Heart left ventricle (tissue), 16 donors: ENCODE results near the gene CARD10. TPM values are rescaled to one million over a fixed set of nuclear protein-coding genes. Genes with fewer than 3 reads are reported as not detected.
"Not testable (repeated sequence)": the region's sequence is repeated elsewhere in the genome, so short reads cannot be mapped to it uniquely, and the experiment has no call there.

Experiments used
- ATAC-seq, 4 donors: fragments of 200-7000 bp; cut with Tn5 transposase; one replicate each; pipeline ENCODE4 v1.9.1; 2020 to 2022; ENCODE audit warnings: moderate library complexity in 4 of 4, mild to moderate bottlenecking in 3 of 4, moderate number of reproducible peaks in 1 of 4
- DNase-seq, 5 donors: peaks; one replicate each; pipeline ENCODE4 v3.0.0-alpha.2; 2020
- H3K27ac ChIP-seq, 12 donors: fragments of 200-600 bp; sonication (generic) in 4 of 12; one replicate each; pipeline versions ENCODE4 v1.5.0 to v1.8.0; 2016 to 2022; ENCODE audit warnings: mild to moderate bottlenecking in 2 of 12
- H3K27me3 ChIP-seq, 9 donors: fragments of 200-600 bp; sonication (generic) in 2 of 9; one replicate each; pipeline versions ENCODE4 v1.5.1 to v1.8.0; 2016 to 2022; ENCODE audit warnings: mild to moderate bottlenecking in 3 of 9
- H3K36me3 ChIP-seq, 9 donors: fragments of 200-600 bp; sonication (generic) in 2 of 9; one replicate each; pipeline versions ENCODE4 v1.5.0 to v1.8.0; 2018 to 2022; ENCODE audit warnings: mild to moderate bottlenecking in 2 of 9
- H3K4me1 ChIP-seq, 12 donors: fragments of 200-600 bp; sonication (generic) in 4 of 12; one replicate each; pipeline versions ENCODE4 v1.5.0 to v1.8.0; 2016 to 2022; ENCODE audit warnings: mild to moderate bottlenecking in 3 of 12
- H3K4me3 ChIP-seq, 12 donors: fragments of 200-600 bp; sonication (generic) in 4 of 12; one replicate each; pipeline versions ENCODE4 v1.5.0 to v1.8.0; 2017 to 2022; ENCODE audit warnings: mild to moderate bottlenecking in 9 of 12, moderate library complexity in 4 of 12
- H3K9me3 ChIP-seq, 12 donors: fragments of 200-600 bp; sonication (generic) in 4 of 12; one replicate each; pipeline versions ENCODE4 v1.5.0 to v1.8.0; 2016 to 2022; ENCODE audit warnings: mild to moderate bottlenecking in 1 of 12
- POLR2A ChIP-seq, 2 donors: fragments of 450-650 bp; IDR thresholded peaks; one replicate each; pipeline ENCODE4 v1.6.1; 2017; ENCODE audit warnings: antibody characterized with exemption in 2 of 2, mild to moderate bottlenecking in 2 of 2, moderate library complexity in 2 of 2
- WGBS, 4 donors: extraction: QIAGEN DNeasy Blood & Tissue Kit in 2 of 4; methylation state at CpG; one replicate each; pipeline versions ENCODE4 v1.1.5 to v1.1.7; 2013 to 2018; 5-methylcytosine and 5-hydroxymethylcytosine counted together
- intact Hi-C, 10 donors: fragments of 100-400 bp; cut with DNase I; formaldehyde crosslinking; loops; one replicate each; pipeline versions ENCODE4 v1.11.1 to v1.14.2; 2022
- polyA plus RNA-seq, 2 donors: library from polyadenylated mRNA; stranded (reverse); fragments of 200-250 nt; gene quantifications; one replicate each; pipeline ENCODE4 v1.2.3, GENCODE V29; 2013
- total RNA-seq, 9 donors: library from RNA; depleted of rRNA in 2 of 9; stranded (reverse); fragments of >200 nt in 2 of 9; fragmentation: NEBNext Ultra II Directional in 3 of 9; extraction: Animal tissue kit (Norgen Biotek cat#: 25700) in 3 of 9; gene quantifications; one replicate each; pipeline versions ENCODE4 v1.1.0 to v1.2.4, GENCODE V29; 2016 to 2023
- TF ChIP-seq, protein P1 (sequence below), 12 donors: fragments of 200-600 bp; sonication (generic) in 4 of 12; IDR thresholded peaks; one replicate each; pipeline versions ENCODE4 v1.5.0 to v1.8.0; 2018 to 2022; ENCODE audit warnings: antibody characterized with exemption in 12 of 12, mild to moderate bottlenecking in 5 of 12
- donor health status: ischemic (EF 13 %, LVEDD 7.1; RV severe dilation, severe dysfunction).
- donor health status: healthy with polysubstance abuse.
- donor health status: DM: no; HTN: yes; CAD: no.
- donor health status: DM: no; HTN: no; CAD: no.
- donor health status: ischemic (EF 25% LVEDD 6.9; RV normal size, moderate dysfunction).
- donor health status: ischemic (EF 25% LVEDD 5.7; RV mildly dilated, moderate dysfunction).
- donor health status: healthy.
- donor health status: DM: yes; HTN: yes; CAD: no.
- donor health status: ischemic (EF 35%, LVEDD 5.7; RV mildly dilated, moderate dysfunction).
- donor health status: nonischemic (EF 11% LVEDD 7.7; RV severe dilation, severe dysfunction).
- donor health status: DM: yes; HTN: yes; CAD: no.
- donor health status: PGD.
- donor health status: ischemic (EF 29% LVEDD 5.4; RV normal size, mild dysfunction).
- donor health status: nonischemic (EF 23%, LVEDD 6.1; RV moderate dilation, normal function).

CARD10 gene
- total and polyA plus RNA-seq, 11 donors: 5.2 to 13.9 (median 8.1) TPM

DNA sequence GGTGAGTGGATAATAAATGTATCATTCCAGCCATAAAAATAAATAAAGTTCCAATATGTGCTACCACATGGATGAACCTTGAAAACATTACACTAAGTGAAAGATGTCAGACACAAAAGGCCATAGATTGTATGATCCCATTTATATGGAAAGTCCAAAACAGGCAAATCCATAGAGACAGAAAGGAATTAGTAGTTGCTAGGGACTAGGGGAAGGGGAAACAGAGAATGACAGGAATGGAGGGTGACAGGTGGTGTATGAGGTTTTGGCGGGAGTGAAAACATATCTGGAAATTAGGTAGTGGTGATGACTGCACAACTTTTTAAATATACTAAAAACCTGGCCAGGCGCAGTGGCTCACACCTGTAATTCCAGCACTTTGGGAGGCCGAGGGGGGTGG, 15.2 kb upstream of the CARD10 start:
- TF ChIP-seq POLR2A (IDR thresholded peaks at IDR 0.05): no peak
- TF ChIP-seq, protein P1, sequence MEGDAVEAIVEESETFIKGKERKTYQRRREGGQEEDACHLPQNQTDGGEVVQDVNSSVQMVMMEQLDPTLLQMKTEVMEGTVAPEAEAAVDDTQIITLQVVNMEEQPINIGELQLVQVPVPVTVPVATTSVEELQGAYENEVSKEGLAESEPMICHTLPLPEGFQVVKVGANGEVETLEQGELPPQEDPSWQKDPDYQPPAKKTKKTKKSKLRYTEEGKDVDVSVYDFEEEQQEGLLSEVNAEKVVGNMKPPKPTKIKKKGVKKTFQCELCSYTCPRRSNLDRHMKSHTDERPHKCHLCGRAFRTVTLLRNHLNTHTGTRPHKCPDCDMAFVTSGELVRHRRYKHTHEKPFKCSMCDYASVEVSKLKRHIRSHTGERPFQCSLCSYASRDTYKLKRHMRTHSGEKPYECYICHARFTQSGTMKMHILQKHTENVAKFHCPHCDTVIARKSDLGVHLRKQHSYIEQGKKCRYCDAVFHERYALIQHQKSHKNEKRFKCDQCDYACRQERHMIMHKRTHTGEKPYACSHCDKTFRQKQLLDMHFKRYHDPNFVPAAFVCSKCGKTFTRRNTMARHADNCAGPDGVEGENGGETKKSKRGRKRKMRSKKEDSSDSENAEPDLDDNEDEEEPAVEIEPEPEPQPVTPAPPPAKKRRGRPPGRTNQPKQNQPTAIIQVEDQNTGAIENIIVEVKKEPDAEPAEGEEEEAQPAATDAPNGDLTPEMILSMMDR (IDR thresholded peaks at IDR 0.05): no peak
- H3K27ac ChIP-seq: no peak overlapping the region
- no peak for DNase-seq
- intact Hi-C loops: loop anchor here in 1 of 10 donors (5.0 kb wide), 1 partner anchor 33 kb away; no protein-coding TSS in a partner anchor
- no peaks in the 10 kb centered on the region for H3K36me3 ChIP-seq
- no peak for ATAC-seq
- 92 to 97% (median 95%) methylated on average over 3 of the region's 3 CpGs for WGBS, 4 donors
- no peaks in the 10 kb centered on the region for H3K9me3 ChIP-seq
- peaks cover 0 to 23% (median 4%) of the 10 kb centered on the region in 12 donors for H3K4me1 ChIP-seq
- no peak overlapping the region for H3K4me3 ChIP-seq
- no peaks in the 10 kb centered on the region for H3K27me3 ChIP-seq

DNA sequence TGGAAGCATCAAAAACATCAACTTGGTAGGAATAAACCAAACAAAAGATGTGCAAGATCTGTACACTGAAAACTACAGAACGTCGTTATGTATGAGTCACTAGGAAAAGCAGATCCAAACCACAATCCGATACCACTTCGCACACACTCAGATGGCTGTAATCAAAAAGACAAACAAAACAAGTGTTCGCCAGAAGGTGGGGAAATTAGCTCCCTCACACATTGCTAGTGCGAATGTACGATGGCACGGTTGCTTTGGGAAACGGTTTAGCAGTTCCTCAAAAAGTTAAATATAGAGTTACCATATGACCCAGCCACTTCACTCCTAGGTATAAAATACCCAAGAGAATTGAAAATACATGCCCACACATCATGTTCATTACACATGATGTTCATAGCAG, 14.8 kb upstream of the CARD10 start:
- Histone ChIP-seq H3K36me3 (no peaks in the 10 kb centered on the region), H3K27ac (no peak overlapping the region), H3K9me3 (no peaks in the 10 kb centered on the region), H3K4me3 (no peak overlapping the region), H3K27me3 (no peaks in the 10 kb centered on the region), H3K4me1 (peaks cover 0 to 20% (median 3%) of the 10 kb centered on the region in 12 donors)
- intact Hi-C loops: loop anchor here in 1 of 10 donors (5.0 kb wide), 1 partner anchor 33 kb away; no protein-coding TSS in a partner anchor
- 63 to 77% (median 72%) methylated on average over 9 of the region's 9 CpGs for WGBS, 4 donors
- DNase-seq: no peak
- ATAC-seq: no peak
- TF ChIP-seq POLR2A (IDR thresholded peaks at IDR 0.05): no peak
- TF ChIP-seq, protein P1 (IDR thresholded peaks at IDR 0.05): no peak

DNA sequence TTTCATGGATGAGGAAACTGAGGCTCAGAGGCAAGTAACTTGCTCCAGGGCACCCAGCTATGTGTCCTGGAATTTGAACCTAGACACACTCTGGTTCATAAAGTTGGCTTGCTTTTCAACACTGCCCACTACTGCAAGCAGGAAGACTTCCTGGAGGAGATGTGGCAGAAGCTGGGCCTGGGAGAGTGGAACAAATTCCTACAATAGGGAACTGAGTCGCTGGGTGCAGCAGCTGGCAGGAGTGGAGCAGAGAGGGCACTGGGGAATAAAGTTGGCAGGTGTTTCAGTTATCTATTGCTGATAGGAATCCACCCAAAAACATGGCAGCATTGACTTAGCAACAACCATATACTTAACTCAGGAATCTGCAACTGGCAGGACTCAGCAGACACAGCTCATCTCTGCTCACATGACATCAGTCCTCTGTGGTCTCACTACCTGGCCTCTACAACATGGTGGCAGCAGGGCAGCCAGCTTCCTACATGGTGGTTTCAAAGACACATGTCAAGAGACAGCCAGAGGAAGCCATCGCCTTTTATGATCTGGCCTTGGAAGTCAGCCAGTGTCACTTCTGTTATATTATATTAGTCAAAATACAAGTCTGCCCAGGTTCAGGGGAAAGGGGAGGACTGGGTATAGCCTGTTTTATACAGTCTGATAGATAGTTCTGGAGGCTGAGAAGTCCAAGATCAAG, 10.6 kb upstream of the CARD10 start:
- 47 to 68% (median 60%) methylated on average over 2 of the region's 2 CpGs for WGBS, 4 donors
- Histone ChIP-seq H3K4me1 (peaks cover 0 to 27% (median 0%) of the 10 kb centered on the region in 12 donors), H3K27me3 (no peaks in the 10 kb centered on the region), H3K4me3 (no peak overlapping the region), H3K9me3 (no peaks in the 10 kb centered on the region), H3K36me3 (no peaks in the 10 kb centered on the region), H3K27ac (no peak overlapping the region)
- TF ChIP-seq, protein P1 (IDR thresholded peaks at IDR 0.05): no peak
- TF ChIP-seq POLR2A (IDR thresholded peaks at IDR 0.05): no peak
- intact Hi-C loops: loop anchor here in 1 of 10 donors (5.0 kb wide), 1 partner anchor 38 kb away; no protein-coding TSS in a partner anchor
- ATAC-seq (no peak), DNase-seq (no peak)

DNA sequence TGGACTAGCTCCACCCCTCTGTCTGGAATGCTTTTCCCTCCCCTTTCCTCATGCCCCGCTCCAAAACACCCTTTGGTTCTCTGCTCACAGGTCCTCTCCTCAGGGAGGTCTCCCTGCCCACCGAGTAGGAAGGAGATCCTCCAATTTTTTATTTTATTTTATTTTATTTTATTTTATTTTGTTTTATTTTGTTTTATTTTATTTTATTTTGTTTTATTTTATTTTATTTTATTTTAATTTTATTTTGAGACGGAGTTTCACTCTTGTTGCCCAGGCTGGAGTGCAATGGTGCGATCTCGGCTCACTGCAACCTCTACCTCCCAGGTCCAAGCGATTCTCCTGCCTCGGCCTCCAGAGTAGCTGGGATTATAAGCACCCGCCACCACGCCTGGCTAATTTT, 8.7 kb upstream of the CARD10 start:
- ATAC-seq, H3K27ac ChIP-seq, H3K27me3 ChIP-seq, intact Hi-C loops, H3K4me3 ChIP-seq, H3K36me3 ChIP-seq, DNase-seq, H3K9me3 ChIP-seq: not testable (repeated sequence)
- WGBS, 4 donors: 92 to 99% (median 97%) methylated on average over 9 of the region's 9 CpGs
- peaks cover 0 to 19% (median 0%) of the 10 kb centered on the region in 12 donors for H3K4me1 ChIP-seq

DNA sequence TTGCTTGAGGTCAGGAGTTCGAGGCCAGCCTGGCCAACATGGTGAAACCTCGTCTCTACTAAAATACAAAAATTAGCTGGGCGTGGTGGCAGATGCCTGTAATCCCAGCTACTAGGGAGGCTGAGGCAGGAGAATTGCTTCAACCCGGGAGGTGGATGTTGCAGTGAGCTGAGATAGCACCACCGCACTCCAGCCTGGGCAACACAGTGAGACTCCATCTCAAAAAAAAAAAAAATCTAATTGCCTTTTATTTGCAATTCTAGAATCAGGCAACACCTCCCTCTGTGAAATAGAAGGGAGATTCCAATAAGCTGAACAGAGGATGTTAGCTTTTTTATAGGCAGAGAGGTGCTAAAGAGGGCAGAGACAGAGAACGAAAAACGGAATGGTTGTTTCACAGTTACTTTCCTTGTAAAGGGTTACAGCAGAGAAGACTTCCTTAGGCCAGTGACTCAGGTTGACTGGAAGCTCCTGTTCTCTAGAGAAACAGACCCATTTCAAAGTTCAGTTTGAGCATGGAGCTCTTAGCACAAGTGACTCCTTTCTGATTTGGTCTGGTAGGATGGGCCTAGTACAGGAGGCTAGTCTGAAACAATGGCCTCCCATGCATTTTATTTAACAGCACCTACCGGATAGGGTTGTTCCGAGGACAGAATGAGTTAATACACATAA, 8.0 kb upstream of the CARD10 start:
- intact Hi-C loops: not testable (repeated sequence)
- WGBS, 4 donors: 96 to 97% (median 96%) methylated on average over 9 of the region's 9 CpGs

More for the DNA sequence above, 8.0 kb upstream of the CARD10 start:
- not testable (repeated sequence) for H3K36me3 ChIP-seq, H3K4me3 ChIP-seq, DNase-seq, H3K27me3 ChIP-seq, ATAC-seq, H3K9me3 ChIP-seq, H3K27ac ChIP-seq
- peaks cover 0 to 19% (median 0%) of the 10 kb centered on the region in 12 donors for H3K4me1 ChIP-seq
